Endothelial cell of umbilical vein (primary cell): ENCODE data around the gene EMC8. TPM values are rescaled to one million over a fixed set of nuclear protein-coding genes. Genes with fewer than 3 reads are reported as not detected.

ENCODE experiments used
- BruUV-seq: library from RNA; stranded (reverse); fragments of 400-500 nt; replicated peaks from 2 replicates; lab custom pipeline; 2021; lab: Mats Ljungman, UMichigan
- CTCF ChIA-PET: fragments of 300-600, 350-600 bp; sonication (Branson Sonifier 250); formaldehyde crosslinking; loops from one replicate; lab custom pipeline; 2021; ENCODE audit warnings: antibody characterized with exemption, inconsistent platforms; lab: Charles Lee
- POLR2A ChIA-PET: fragments of 300-600, 350-600 bp; sonication (Branson Sonifier 250); formaldehyde crosslinking; loops from one replicate; lab custom pipeline; 2021; ENCODE audit warnings: antibody characterized with exemption, inconsistent platforms; lab: Charles Lee
- DNase-seq: peaks from one replicate; pipeline ENCODE4 v3.0.0-alpha.2; 2011; ENCODE audit warnings: low read depth, low spot score
- FAIRE-seq: peaks from 2 replicates; lab custom pipeline; 2011; peaks lifted over from hg19 to GRCh38; lab: Jason Lieb, UNC
- H2AFZ ChIP-seq: 2 replicates; pipeline ENCODE4 v1.6.0; 2012; ENCODE audit warnings: low read depth, low read length, control low read depth, inconsistent platforms
- H3K27ac ChIP-seq: 2 replicates; pipeline ENCODE4 v1.5.1; 2011; ENCODE audit warnings: low read depth, mild to moderate bottlenecking, control low read depth, low read length, moderate library complexity; ENCODE audit not compliant: insufficient read depth
- H3K27me3 ChIP-seq, 2 experiments: 2 replicates each; pipeline versions ENCODE4 v1.6.0 to v1.6.1; 2011; ENCODE audit warnings: low read length in 2 of 2, mixed read lengths in 1 of 2; ENCODE audit not compliant: control insufficient read depth in 2 of 2, insufficient read depth in 2 of 2
- H3K36me3 ChIP-seq, 2 experiments: 2 replicates in 1 of 2; 3 replicates in 1 of 2; pipeline ENCODE4 v1.5.1; 2011; ENCODE audit warnings: low read length in 2 of 2, mild to moderate bottlenecking in 1 of 2, moderate library complexity in 1 of 2; ENCODE audit not compliant: control insufficient read depth in 2 of 2, insufficient read depth in 2 of 2; ENCODE audit errors: extremely low read depth in 1 of 2
- H3K4me1 ChIP-seq: 3 replicates; pipeline ENCODE4 v1.5.1; 2011; ENCODE audit warnings: mild to moderate bottlenecking, low read length; ENCODE audit not compliant: control insufficient read depth, insufficient read depth; ENCODE audit errors: extremely low read depth
- H3K4me2 ChIP-seq: 2 replicates; pipeline ENCODE4 v1.6.1; 2011; ENCODE audit warnings: low read length, control low read depth, mixed read lengths; ENCODE audit not compliant: insufficient read depth
- H3K4me3 ChIP-seq, 3 experiments: fragments of 200-600 bp in 1 of 3; sonication (generic), shearing (Covaris generic) in 1 of 3; replicated peaks in 1 of 3; 2 replicates each; pipeline ENCODE4 v1.5.1; 2011 to 2016; ENCODE audit warnings: control low read depth in 3 of 3, low read length in 3 of 3, mild to moderate bottlenecking in 2 of 3, inconsistent platforms in 1 of 3, low read depth in 1 of 3, moderate library complexity in 1 of 3; ENCODE audit not compliant: insufficient read depth in 1 of 3
- H3K79me2 ChIP-seq: 2 replicates; pipeline ENCODE4 v1.6.0; 2012; ENCODE audit warnings: low read length, inconsistent platforms; ENCODE audit not compliant: control insufficient read depth, insufficient read depth
- H3K9ac ChIP-seq: replicated peaks from 2 replicates; pipeline ENCODE3; 2011; ENCODE audit warnings: low read length, control low read depth; ENCODE audit not compliant: insufficient read depth; ENCODE audit errors: extremely low read depth
- H3K9me1 ChIP-seq: replicated peaks from 3 replicates; pipeline ENCODE4 v1.6.0; 2011; ENCODE audit warnings: mild to moderate bottlenecking, low read length; ENCODE audit not compliant: control insufficient read depth, insufficient read depth; ENCODE audit errors: extremely low read depth
- H3K9me3 ChIP-seq: replicated peaks from 2 replicates; pipeline ENCODE4 v1.5.1; 2012; ENCODE audit warnings: low read length, inconsistent platforms; ENCODE audit not compliant: control insufficient read depth, insufficient read depth
- H4K20me1 ChIP-seq: replicated peaks from 2 replicates; pipeline ENCODE3; 2011; ENCODE audit warnings: mild to moderate bottlenecking, low read length; ENCODE audit not compliant: control insufficient read depth, insufficient read depth; ENCODE audit errors: extremely low read depth
- CTCF ChIP-seq, 2 donors: IDR thresholded peaks; 1 replicate in 1 of 2; 2 replicates in 1 of 2; pipeline ENCODE4 v1.5.1; 2011; ENCODE audit warnings: low read length in 2 of 2, mild to moderate bottlenecking in 2 of 2, moderate library complexity in 2 of 2, control low read depth in 1 of 2, inconsistent platforms in 1 of 2, low read depth in 1 of 2; ENCODE audit not compliant: insufficient read depth in 1 of 2; ENCODE audit errors: extremely low read depth in 1 of 2
- EZH2 ChIP-seq: IDR thresholded peaks from 2 replicates; pipeline ENCODE4 v1.6.1; 2012; ENCODE audit warnings: borderline replicate concordance, low read depth, mild to moderate bottlenecking, moderate library complexity, low read length, inconsistent platforms; ENCODE audit not compliant: severe bottlenecking
- FOS ChIP-seq: IDR thresholded peaks from 2 replicates; pipeline ENCODE4 v1.6.1; 2011; ENCODE audit warnings: mild to moderate bottlenecking, low read length, moderate library complexity, borderline replicate concordance; ENCODE audit not compliant: insufficient read depth
- GATA2 ChIP-seq: IDR thresholded peaks from 2 replicates; pipeline ENCODE4 v1.7.0; 2011; ENCODE audit warnings: low read depth, mild to moderate bottlenecking, moderate library complexity, mixed read lengths, low read length; ENCODE audit not compliant: insufficient read length, insufficient read depth
- JUN ChIP-seq: IDR thresholded peaks from 2 replicates; pipeline ENCODE4 v1.6.1; 2011; ENCODE audit warnings: borderline replicate concordance, low read depth; ENCODE audit not compliant: insufficient read length, insufficient read depth
- MAX ChIP-seq: IDR thresholded peaks from 2 replicates; pipeline ENCODE4 v1.6.1; 2011; ENCODE audit not compliant: insufficient read depth, insufficient read length
- MYC ChIP-seq: IDR thresholded peaks from one replicate; pipeline ENCODE4 v1.6.1; 2011; ENCODE audit warnings: mild to moderate bottlenecking, low read depth, low read length
- POLR2A ChIP-seq: IDR thresholded peaks from 2 replicates; pipeline ENCODE4 v1.6.1; 2012; ENCODE audit warnings: low read depth, mild to moderate bottlenecking, control low read depth, low read length
- POLR2AphosphoS5 ChIP-seq: IDR thresholded peaks from 2 replicates; pipeline ENCODE4 v1.6.1; 2012; ENCODE audit warnings: low read depth, mild to moderate bottlenecking, control low read depth, low read length, moderate library complexity; ENCODE audit not compliant: insufficient read depth
- dilution Hi-C: fragments of 300-500 bp; cut with MboI; formaldehyde crosslinking; loops from one replicate; pipeline ENCODE4 v1.15.0; 2019; ENCODE audit warnings: low sequenced_read_pairs; ENCODE audit not compliant: extremely low pct_ligation_motif_present
- intact Hi-C: fragments of 100-400 bp; cut with micrococcal nuclease; formaldehyde crosslinking; loops from one replicate; pipeline ENCODE4 v1.10.0; 2022
- polyA plus RNA-seq, 4 experiments: library from polyadenylated mRNA; depleted of rRNA in 3 of 4; stranded (reverse) in 3 of 4; unstranded in 1 of 4; fragments of >200 nt; gene quantifications; 2 replicates each; pipeline versions ENCODE4 v1.2.1 to v1.2.3, GENCODE V29; 2011 to 2012; ENCODE audit warnings: missing spikeins in 1 of 4
- total RNA-seq: library from RNA; stranded (reverse); gene quantifications from 2 replicates; pipeline ENCODE4 v1.2.3, GENCODE V29; 2021

The EMC8 gene
- total and polyA plus RNA-seq, 2 donors (not counting 3 experiments of a cell fraction or from before 2014, with no cell fraction given), result 51.2 to 59.6 TPM

GRCh38 chr16:85736921-85737320 lies 62.4 kb downstream of the EMC8 start:
- peaks cover 0 to 5% of the 10 kb centered on the region in 2 experiments for H3K36me3 ChIP-seq
- POLR2A ChIA-PET, result no interaction called here
- H2AFZ ChIP-seq, result no peak overlapping the region
- CTCF ChIA-PET, result no interaction called here
- intact Hi-C loops, result no loop called here
- no peak overlapping the region for H3K27ac ChIP-seq
- dilution Hi-C loops, result no loop called here
- H3K27me3 ChIP-seq, result no peaks in the 10 kb centered on the region
- BruUV-seq, result no TSS peak
- H3K4me3 ChIP-seq, result no peak overlapping the region
- no peaks in the 10 kb centered on the region for H3K9me3 ChIP-seq
- no peaks in the 10 kb centered on the region for H3K9me1 ChIP-seq
- no peak for FAIRE-seq
- peaks cover 38% of the 10 kb centered on the region for H3K79me2 ChIP-seq
- H4K20me1 ChIP-seq, result no peaks in the 10 kb centered on the region
- no peak overlapping the region for H3K4me2 ChIP-seq
- H3K4me1 ChIP-seq, result no peaks in the 10 kb centered on the region
- no peak for DNase-seq
- TF ChIP-seq POLR2AphosphoS5, result no peak
- TF ChIP-seq EZH2, result no peak
- no peak for TF ChIP-seq MYC
- TF ChIP-seq FOS, result no peak
- TF ChIP-seq CTCF (IDR thresholded peaks at IDR 0.05; ENCODE audit: extremely low read depth in 1 of 2, insufficient read depth in 1 of 2, low read depth in 1 of 2, low read length in 2 of 2), result no peak
- TF ChIP-seq MAX, result no peak
- TF ChIP-seq GATA2, result no peak
- TF ChIP-seq JUN, result no peak
- TF ChIP-seq POLR2A, result no peak
- H3K9ac ChIP-seq, result no peak overlapping the region
